K562 (cell line): ENCODE measurements around the gene GPS2. TPM values are rescaled to one million over a fixed set of nuclear protein-coding genes. Genes with fewer than 3 reads are reported as not detected.

Experiments
- ATF3 ChIP-seq, 2 experiments: fragments of 450-650 bp in 1 of 2; sonication (generic) in 1 of 2; formaldehyde crosslinking in 1 of 2; IDR thresholded peaks in 1 of 2; conservative IDR thresholded peaks in 1 of 2; 2 replicates each; pipeline versions ENCODE4 v1.6.1 to v1.8.1; 2016 to 2023; ENCODE audit warnings: mild to moderate bottlenecking in 2 of 2, moderate library complexity in 2 of 2, inconsistent platforms in 1 of 2, missing genetic modification reagents in 1 of 2
- E2F8 ChIP-seq: fragments of 450-650 bp; IDR thresholded peaks from 2 replicates; pipeline ENCODE4 v1.7.1; 2018; ENCODE audit warnings: mild to moderate bottlenecking, low read depth; ENCODE audit not compliant: partially characterized antibody
- ELF2 ChIP-seq: fragments of 250-450 bp; sonication (Bioruptor Pico); IDR thresholded peaks from 2 replicates; pipeline ENCODE4 v1.5.0; 2021; ENCODE audit warnings: mild to moderate bottlenecking
- ETV6 ChIP-seq, 3 experiments: fragments of 150-350 bp in 1 of 3; sonication (generic) in 1 of 3; formaldehyde crosslinking in 1 of 3; IDR thresholded peaks; 2 replicates each; pipeline versions ENCODE4 v1.6.1 to v1.8.0; 2014 to 2022; ENCODE audit warnings: borderline replicate concordance in 2 of 3, low read depth in 2 of 3, antibody characterized with exemption in 1 of 3, low read length in 1 of 3, mild to moderate bottlenecking in 1 of 3, missing genetic modification reagents in 1 of 3
- KHSRP ChIP-seq: fragments of 450-650 bp; IDR thresholded peaks from 2 replicates; pipeline ENCODE4 v1.6.1; 2017
- PHF20 ChIP-seq: fragments of 450-650 bp; IDR thresholded peaks from 2 replicates; pipeline ENCODE4 v1.6.1; 2018; ENCODE audit not compliant: partially characterized antibody
- RBM15 ChIP-seq: fragments of 200-400 bp; formaldehyde crosslinking; IDR thresholded peaks from 2 replicates; pipeline ENCODE4 v1.6.1; 2018; ENCODE audit warnings: mild to moderate bottlenecking, low read length, moderate library complexity; ENCODE audit not compliant: insufficient read depth
- RCOR1 ChIP-seq, 2 experiments: IDR thresholded peaks; 2 replicates each; pipeline ENCODE4 v1.6.1; 2012; ENCODE audit warnings: low read depth in 2 of 2, low read length in 2 of 2, borderline replicate concordance in 1 of 2, improper control_type of control experiment in 1 of 2
- SPI1 ChIP-seq: IDR thresholded peaks from 2 replicates; pipeline ENCODE4 v1.6.1; 2011; ENCODE audit warnings: low read depth, low read length, control low read depth, borderline replicate concordance
- TCF15 ChIP-seq: fragments of 250-450 bp; sonication (Bioruptor Pico); IDR thresholded peaks from 2 replicates; pipeline ENCODE4 v1.8.0; 2022; ENCODE audit warnings: moderate library complexity, mild to moderate bottlenecking, inconsistent platforms
- TCF7 ChIP-seq: sonication (generic); IDR thresholded peaks from 2 replicates; pipeline ENCODE4 v1.6.1; 2016; ENCODE audit warnings: antibody characterized with exemption, borderline replicate concordance
- THAP7 ChIP-seq: fragments of 250-450 bp; sonication (Bioruptor Pico); IDR thresholded peaks from 2 replicates; pipeline ENCODE4 v1.5.0; 2021
- U2AF1 ChIP-seq: fragments of 200-400 bp; formaldehyde crosslinking; optimal IDR thresholded peaks from 2 replicates; pipeline ENCODE3; 2017; ENCODE audit warnings: mild to moderate bottlenecking, low read depth, low read length, moderate library complexity
- ZBTB49 ChIP-seq: sonication (generic); formaldehyde crosslinking; IDR thresholded peaks from 2 replicates; pipeline ENCODE4 v1.8.0; 2022; ENCODE audit warnings: missing genetic modification reagents, mild to moderate bottlenecking, borderline replicate concordance
- ZC3H8 ChIP-seq: fragments of 450-650 bp; IDR thresholded peaks from 2 replicates; pipeline ENCODE4 v1.6.1; 2017
- ZNF146 ChIP-seq: IDR thresholded peaks from one replicate; pipeline ENCODE4 v1.6.1; 2018; ENCODE audit warnings: missing compliant biosample characterization; ENCODE audit not compliant: unreplicated experiment
- ZNF444 ChIP-seq: fragments of 250-450 bp; sonication (Bioruptor Pico); IDR thresholded peaks from 2 replicates; pipeline ENCODE4 v1.4.0; 2020; ENCODE audit warnings: mild to moderate bottlenecking, moderate library complexity
- ZNF589 ChIP-seq: fragments of 200-800 bp; sonication (Bioruptor generic); IDR thresholded peaks from 2 replicates; pipeline ENCODE4 v1.6.1; 2016; ENCODE audit warnings: low read depth, missing genetic modification characterization, missing compliant biosample characterization
- ZNF76 ChIP-seq: fragments of 250-450 bp; sonication (Bioruptor Pico); IDR thresholded peaks from 2 replicates; pipeline ENCODE4 v1.4.0; 2020; ENCODE audit warnings: mild to moderate bottlenecking, moderate library complexity, borderline replicate concordance
- ZNF780A ChIP-seq: fragments of 250-450 bp; sonication (Bioruptor Pico); IDR thresholded peaks from 2 replicates; pipeline ENCODE4 v1.5.0; 2021; ENCODE audit warnings: mild to moderate bottlenecking
- polyA plus RNA-seq, 8 experiments: library from polyadenylated mRNA; depleted of rRNA in 4 of 8; stranded (reverse) in 5 of 8; unstranded in 3 of 8; fragments of >200 nt; fragmentation: Nextera tagmentation in 2 of 8; fragmentation: Illumina TruSeq in 1 of 8; extraction: Ambion mirVana in 2 of 8; extraction: Trizol in 1 of 8; gene quantifications; 2 replicates each; pipeline versions ENCODE4 v1.2.1 to v1.2.3, GENCODE V29; 2011 to 2014; ENCODE audit warnings: inconsistent platforms in 1 of 8, missing spikeins in 1 of 8
- total RNA-seq, 7 experiments: library from RNA; depleted of rRNA in 6 of 7; stranded (reverse); fragments of >200 nt in 6 of 7; fragmentation: Illumina TruSeq in 2 of 7; extraction: Trizol in 2 of 7; gene quantifications; 2 replicates each; pipeline versions ENCODE4 v1.2.1 to v1.2.3, GENCODE V29; 2011 to 2021; ENCODE audit warnings: low replicate concordance in 1 of 7

Gene GPS2
- total and polyA plus RNA-seq, 9 of the 15 experiments (the other 6 are each of a cell fraction or from before 2014, with no cell fraction given), result 18.3 to 75.7 (median 37.0) TPM

- TF ChIP-seq ETV6 (IDR thresholded peaks at IDR 0.05; ENCODE audit: borderline replicate concordance in 1 of 2, low read depth in 2 of 2, low read length in 1 of 2) (no peak), ETV6 (CRISPR knock-in tag; IDR thresholded peaks at IDR 0.05; ENCODE audit: borderline replicate concordance) (no peak), ATF3 (IDR thresholded peaks at IDR 0.05) (no peak), ATF3 (CRISPR knock-in tag; conservative IDR thresholded peaks at IDR 0.05) (no peak), ZNF146 (no peak), KHSRP (no peak), ZC3H8 (no peak), TCF7 (no peak), RBM15 (no peak), TCF15 (no peak), PHF20 (no peak), ZBTB49 (no peak), U2AF1 (no peak), ZNF589 (CRISPR knock-in tag) (no peak), RCOR1 (IDR thresholded peaks at IDR 0.05; ENCODE audit: borderline replicate concordance in 1 of 2, low read depth in 2 of 2, low read length in 2 of 2) (no peak), THAP7 (CRISPR knock-in tag) (no peak), SPI1 (peak; percentile 69), ZNF76 (no peak), E2F8 (no peak), ZNF444 (CRISPR knock-in tag) (no peak), ELF2 (CRISPR knock-in tag) (no peak), ZNF780A (no peak)
Observed at GRCh38 chr17:7306911-7307685, 8.1 kb downstream of the GPS2 start, which contains the start of gene EIF5A (continued).
